A673 (cell line): ENCODE results near the gene SINHCAF. TPM values are rescaled to one million over a fixed set of nuclear protein-coding genes. Genes with fewer than 3 reads are reported as not detected.

Source experiments
- BruUV-seq: library from RNA; stranded (reverse); fragments of 400-500 nt; replicated peaks from 2 replicates; lab custom pipeline; 2021; lab: Mats Ljungman, UMichigan
- CTCF ChIA-PET: fragments of 300-600 bp; sonication (Branson Sonifier 250); formaldehyde crosslinking; loops from one replicate; lab custom pipeline; 2022; ENCODE audit warnings: antibody characterized with exemption; lab: Charles Lee
- POLR2A ChIA-PET: fragments of 300-600 bp; sonication (Branson Sonifier 250); formaldehyde crosslinking; loops from one replicate; lab custom pipeline; 2022; ENCODE audit warnings: antibody characterized with exemption; ENCODE audit not compliant: low non-redundant PET; lab: Charles Lee
- DNase-seq: peaks from one replicate; pipeline ENCODE4 v3.0.0-alpha.2; 2015; ENCODE audit warnings: low spot score
- H3K27ac ChIP-seq: fragments of 200-600 bp; sonication (generic); 2 replicates; pipeline ENCODE4 v1.5.1; 2016; ENCODE audit warnings: mixed run types, low read depth, mild to moderate bottlenecking, mixed read lengths, antibody characterized with exemption, low read length; ENCODE audit not compliant: poor library complexity, severe bottlenecking
- H3K27me3 ChIP-seq: fragments of 200-600 bp; sonication (generic); replicated peaks from 2 replicates; pipeline ENCODE4 v1.6.1; 2017; ENCODE audit warnings: mixed run types, low read depth, mild to moderate bottlenecking, mixed read lengths, antibody characterized with exemption, low read length; ENCODE audit not compliant: insufficient read depth, poor library complexity
- H3K36me3 ChIP-seq: fragments of 200-600 bp; sonication (generic); 2 replicates; pipeline ENCODE4 v1.6.1; 2016; ENCODE audit warnings: mixed run types, mild to moderate bottlenecking, mixed read lengths, antibody characterized with exemption, low read length; ENCODE audit not compliant: insufficient read depth, poor library complexity, severe bottlenecking
- H3K4me1 ChIP-seq: fragments of 200-600 bp; sonication (generic); 2 replicates; pipeline ENCODE4 v1.6.1; 2017; ENCODE audit warnings: mixed run types, mild to moderate bottlenecking, mixed read lengths, antibody characterized with exemption, low read length; ENCODE audit not compliant: insufficient read depth, poor library complexity, severe bottlenecking
- H3K4me3 ChIP-seq: fragments of 200-600 bp; sonication (generic); 2 replicates; pipeline ENCODE4 v1.5.1; 2016; ENCODE audit warnings: low read depth, mixed run types, mild to moderate bottlenecking, mixed read lengths, low read length; ENCODE audit not compliant: poor library complexity, severe bottlenecking
- H3K9me3 ChIP-seq: fragments of 200-600 bp; sonication (generic); 2 replicates; pipeline ENCODE4 v1.6.1; 2016; ENCODE audit warnings: mixed run types, low read depth, mild to moderate bottlenecking, mixed read lengths, antibody characterized with exemption, low read length; ENCODE audit not compliant: poor library complexity, severe bottlenecking
- EZH2 ChIP-seq: fragments of 200-600 bp; sonication (generic); IDR thresholded peaks from 2 replicates; pipeline ENCODE4 v1.6.1; 2017; ENCODE audit warnings: borderline replicate concordance, low read depth, mild to moderate bottlenecking, mixed read lengths, antibody characterized with exemption, low read length; ENCODE audit not compliant: poor library complexity, severe bottlenecking
- intact Hi-C: fragments of 100-400 bp; cut with micrococcal nuclease; formaldehyde crosslinking; loops from one replicate; pipeline ENCODE4 v1.10.0; 2022; ENCODE audit not compliant: unreplicated experiment
- total RNA-seq: library from RNA; stranded (reverse); gene quantifications from 2 replicates; pipeline ENCODE4 v1.2.3, GENCODE V29; 2021
- TF ChIP-seq, protein P1 (sequence below): fragments of 300-800, 200-600 bp; sonication (generic); conservative IDR thresholded peaks from 2 replicates; pipeline ENCODE4 v1.5.1; 2017; ENCODE audit warnings: low read depth, mild to moderate bottlenecking, antibody characterized with exemption, low read length, moderate library complexity, mixed read lengths

SINHCAF gene
- total RNA-seq, 1 experiment from 2014 or later = 137 TPM

DNA sequence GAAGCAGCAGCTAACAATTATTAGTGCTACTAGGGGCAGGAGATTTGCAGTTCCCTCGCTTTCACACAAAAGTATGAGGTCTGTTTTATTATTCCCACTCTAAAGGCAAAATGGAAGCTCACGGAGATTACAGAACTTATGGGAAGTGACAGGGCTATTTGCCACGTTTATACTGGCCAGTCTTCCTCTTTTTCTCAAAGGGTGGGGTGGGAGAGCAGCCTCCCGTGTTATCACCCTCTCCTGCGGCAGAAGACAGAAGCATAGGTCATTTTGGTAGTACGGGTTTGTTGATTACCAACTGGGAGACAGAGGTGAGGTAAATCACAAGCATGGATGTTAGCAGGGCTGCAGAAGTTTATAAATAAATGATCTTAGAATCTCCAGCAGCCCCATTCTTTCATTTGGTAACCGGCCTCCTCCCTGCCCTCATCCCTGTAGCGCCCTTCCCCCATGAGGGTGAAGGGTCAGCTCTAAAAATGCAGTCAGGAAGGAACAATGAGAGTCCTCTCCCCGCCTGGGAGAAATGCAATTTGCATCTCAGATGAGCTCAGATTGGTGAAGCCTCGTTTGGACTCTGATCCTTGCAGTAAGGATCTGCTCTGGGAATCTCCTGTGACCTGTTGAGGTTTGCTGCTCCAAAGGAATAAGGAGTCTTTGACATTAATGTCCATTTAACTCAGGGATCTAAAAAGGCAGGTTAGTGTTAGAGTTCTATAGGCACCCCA, 44.7 kb upstream of the SINHCAF start:
- Histone ChIP-seq H3K27ac (no peak overlapping the region), H3K36me3 (no peaks in the 10 kb centered on the region), H3K4me1 (peaks cover 6% of the 10 kb centered on the region), H3K9me3 (no peaks in the 10 kb centered on the region), H3K27me3 (no peaks in the 10 kb centered on the region), H3K4me3 (no peak overlapping the region)
- no peak for DNase-seq
- no TSS peak for BruUV-seq
- no peak for TF ChIP-seq EZH2
- TF ChIP-seq, protein P1, sequence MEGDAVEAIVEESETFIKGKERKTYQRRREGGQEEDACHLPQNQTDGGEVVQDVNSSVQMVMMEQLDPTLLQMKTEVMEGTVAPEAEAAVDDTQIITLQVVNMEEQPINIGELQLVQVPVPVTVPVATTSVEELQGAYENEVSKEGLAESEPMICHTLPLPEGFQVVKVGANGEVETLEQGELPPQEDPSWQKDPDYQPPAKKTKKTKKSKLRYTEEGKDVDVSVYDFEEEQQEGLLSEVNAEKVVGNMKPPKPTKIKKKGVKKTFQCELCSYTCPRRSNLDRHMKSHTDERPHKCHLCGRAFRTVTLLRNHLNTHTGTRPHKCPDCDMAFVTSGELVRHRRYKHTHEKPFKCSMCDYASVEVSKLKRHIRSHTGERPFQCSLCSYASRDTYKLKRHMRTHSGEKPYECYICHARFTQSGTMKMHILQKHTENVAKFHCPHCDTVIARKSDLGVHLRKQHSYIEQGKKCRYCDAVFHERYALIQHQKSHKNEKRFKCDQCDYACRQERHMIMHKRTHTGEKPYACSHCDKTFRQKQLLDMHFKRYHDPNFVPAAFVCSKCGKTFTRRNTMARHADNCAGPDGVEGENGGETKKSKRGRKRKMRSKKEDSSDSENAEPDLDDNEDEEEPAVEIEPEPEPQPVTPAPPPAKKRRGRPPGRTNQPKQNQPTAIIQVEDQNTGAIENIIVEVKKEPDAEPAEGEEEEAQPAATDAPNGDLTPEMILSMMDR = no peak
- intact Hi-C loops = no loop called here
- CTCF ChIA-PET = no interaction called here
- POLR2A ChIA-PET = no interaction called here

DNA sequence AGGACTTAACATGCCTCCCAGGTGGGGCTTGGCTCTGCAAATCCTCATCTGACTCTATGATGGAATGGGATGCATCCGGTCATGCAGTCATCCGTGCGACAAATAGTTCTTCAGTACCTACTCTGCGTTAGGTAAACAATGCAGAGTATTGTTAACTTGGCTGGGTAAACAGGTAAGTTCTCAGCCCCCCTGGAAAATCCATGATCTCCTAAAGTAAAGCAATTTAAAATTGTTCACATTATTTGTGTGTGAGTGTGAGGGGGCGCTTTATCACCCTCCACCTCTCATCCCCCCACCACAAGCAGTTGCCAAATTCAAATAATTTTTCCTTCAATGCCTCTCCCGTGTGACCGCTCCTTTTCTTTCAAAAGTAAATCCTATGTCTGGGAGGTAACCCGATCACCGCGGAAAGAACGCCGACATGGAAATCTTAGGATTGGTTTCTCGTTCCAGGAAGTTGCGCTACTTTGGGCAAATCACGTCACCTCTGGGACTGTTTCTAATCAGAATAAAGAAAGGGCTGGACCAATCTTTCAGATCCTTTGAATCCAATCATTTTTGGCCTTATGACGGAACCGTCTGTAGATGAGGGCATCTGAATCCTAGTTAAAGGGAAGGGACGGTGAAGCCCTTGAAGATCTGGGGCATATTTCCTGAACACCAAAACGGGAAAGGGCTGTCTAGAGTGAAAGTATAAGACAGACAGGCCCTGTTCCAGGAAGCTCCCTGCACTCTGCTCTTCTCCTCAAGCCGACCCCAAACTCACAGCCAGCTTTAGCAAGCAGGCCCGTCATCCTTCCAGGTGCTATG, 44.0 kb upstream of the SINHCAF start:
- ChIA-PET CTCF (no interaction called here), POLR2A (no interaction called here)
- DNase-seq = peak; percentile 32
- intact Hi-C loops = no loop called here
- no peaks in the 10 kb centered on the region for H3K27me3 ChIP-seq
- no peaks in the 10 kb centered on the region for H3K36me3 ChIP-seq
- no peaks in the 10 kb centered on the region for H3K9me3 ChIP-seq
- TF ChIP-seq, protein P1 = no peak
- no peak for TF ChIP-seq EZH2
- peak overlapping the region; percentile 15 for H3K4me3 ChIP-seq
- H3K27ac ChIP-seq = no peak overlapping the region
- BruUV-seq = no TSS peak
- peaks cover 6% of the 10 kb centered on the region for H3K4me1 ChIP-seq

DNA sequence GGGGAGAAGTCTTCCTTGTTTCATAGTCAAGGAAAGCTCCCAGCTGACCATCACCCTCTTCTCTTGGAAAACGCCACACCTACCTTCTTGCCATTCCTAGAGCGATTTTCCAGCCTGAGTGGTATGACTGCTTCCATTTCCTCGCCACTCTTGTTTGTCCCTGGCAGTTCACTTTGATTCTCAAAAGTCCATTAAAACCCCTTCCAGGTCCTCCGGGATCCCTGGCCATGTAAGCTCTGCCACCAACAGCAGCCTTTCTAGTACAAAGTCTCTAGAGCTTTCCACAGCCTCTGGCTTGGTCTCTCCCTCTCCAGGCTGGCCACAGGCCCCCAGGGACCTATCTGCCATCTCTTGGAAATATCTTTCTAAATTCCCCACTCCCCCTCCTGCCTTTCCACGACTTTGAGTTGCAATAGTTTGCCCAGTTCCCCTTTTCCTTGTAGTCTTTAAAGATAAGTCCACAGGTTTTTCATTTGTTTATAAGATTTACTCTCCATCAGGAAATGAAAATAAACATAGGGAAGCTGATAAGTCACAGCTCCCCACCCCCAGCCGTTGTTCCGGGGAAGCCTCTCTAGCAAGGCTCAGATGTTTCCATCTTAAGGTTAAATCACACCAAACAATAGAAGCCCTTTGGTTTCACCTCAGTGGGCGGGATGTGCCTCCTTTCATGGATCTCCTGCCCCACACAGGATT, 42.9 kb upstream of the SINHCAF start:
- CTCF ChIA-PET = no interaction called here
- Histone ChIP-seq H3K27me3 (no peaks in the 10 kb centered on the region), H3K4me3 (no peak overlapping the region), H3K27ac (no peak overlapping the region), H3K36me3 (no peaks in the 10 kb centered on the region), H3K4me1 (peaks cover 6% of the 10 kb centered on the region), H3K9me3 (no peaks in the 10 kb centered on the region)
- DNase-seq = peak; percentile 7
- intact Hi-C loops = no loop called here
- no TSS peak for BruUV-seq
- POLR2A ChIA-PET = no interaction called here
- TF ChIP-seq EZH2 = no peak
- TF ChIP-seq, protein P1 = no peak
